H1 (cell line): ENCODE results near the gene FLT4. TPM values are rescaled to one million over a fixed set of nuclear protein-coding genes. Genes with fewer than 3 reads are reported as not detected.

Experiments
- CTCF ChIA-PET: fragments of 300-600 bp; sonication (Branson Sonifier 250); formaldehyde crosslinking; loops from one replicate; lab custom pipeline; 2021; ENCODE audit not compliant: partially characterized antibody; lab: Charles Lee
- POLR2A ChIA-PET: fragments of 300-600 bp; sonication (Branson Sonifier 250); formaldehyde crosslinking; loops from one replicate; lab custom pipeline; 2021; ENCODE audit warnings: inconsistent platforms; ENCODE audit not compliant: partially characterized antibody; lab: Charles Lee
- DNase-seq, 2 experiments: peaks; one replicate each; pipeline versions ENCODE4 v3.0.0 to v3.0.0-alpha.2; 2010 to 2022; ENCODE audit warnings: low spot score in 2 of 2, low read depth in 1 of 2, mixed read lengths in 1 of 2
- FAIRE-seq: peaks from 2 replicates; lab custom pipeline; 2011; peaks lifted over from hg19 to GRCh38; lab: Jason Lieb, UNC
- H2AFZ ChIP-seq: 2 replicates; pipeline ENCODE4 v1.8.1; 2012; ENCODE audit warnings: low read length, inconsistent platforms
- H2AK5ac ChIP-seq: 2 replicates; pipeline ENCODE4 v1.6.1; 2013; ENCODE audit warnings: low read depth, low read length
- H2BK120ac ChIP-seq: replicated peaks from 2 replicates; pipeline ENCODE3; 2013; ENCODE audit warnings: low read depth, low read length, inconsistent platforms
- H2BK12ac ChIP-seq: 2 replicates; pipeline ENCODE4 v1.6.1; 2013; ENCODE audit warnings: low read depth, low read length
- H2BK15ac ChIP-seq: 2 replicates; pipeline ENCODE4 v1.6.1; 2013; ENCODE audit warnings: low read length
- H2BK20ac ChIP-seq: 2 replicates; pipeline ENCODE4 v1.6.1; 2013; ENCODE audit warnings: low read length
- H2BK5ac ChIP-seq: 2 replicates; pipeline ENCODE4 v1.6.1; 2013; ENCODE audit warnings: low read depth, low read length
- H3K14ac ChIP-seq: 2 replicates; pipeline ENCODE4 v1.6.1; 2013; ENCODE audit warnings: inconsistent platforms; ENCODE audit not compliant: insufficient read length
- H3K18ac ChIP-seq: 2 replicates; pipeline ENCODE4 v1.6.1; 2013; ENCODE audit warnings: low read length; ENCODE audit errors: extremely low read depth
- H3K23ac ChIP-seq: 2 replicates; pipeline ENCODE4 v1.6.1; 2013; ENCODE audit warnings: inconsistent platforms; ENCODE audit not compliant: insufficient read length
- H3K23me2 ChIP-seq: 2 replicates; pipeline ENCODE4 v1.6.1; 2013; ENCODE audit warnings: low read depth, low read length
- H3K27ac ChIP-seq: 2 replicates; pipeline ENCODE4 v1.6.1; 2011; ENCODE audit warnings: low read depth, low read length, inconsistent platforms
- H3K27me3 ChIP-seq, 4 experiments: replicated peaks in 1 of 4; 1 replicate in 1 of 4; 2 replicates in 3 of 4; pipeline versions ENCODE4 v1.6.1 to v1.8.1; 2011 to 2013; ENCODE audit warnings: low read length in 3 of 4, mild to moderate bottlenecking in 3 of 4, inconsistent platforms in 2 of 4, mixed read lengths in 2 of 4, moderate library complexity in 1 of 4; ENCODE audit not compliant: control insufficient read depth in 3 of 4, insufficient read depth in 3 of 4; ENCODE audit errors: extremely low read depth in 1 of 4
- H3K36me3 ChIP-seq, 4 experiments: 2 replicates each; pipeline versions ENCODE4 v1.6.1 to v1.8.1; 2011 to 2013; ENCODE audit warnings: mild to moderate bottlenecking in 4 of 4, low read length in 3 of 4, moderate library complexity in 2 of 4, control low read depth in 1 of 4, inconsistent platforms in 1 of 4; ENCODE audit not compliant: insufficient read depth in 4 of 4, control insufficient read depth in 2 of 4
- H3K4ac ChIP-seq: replicated peaks from 2 replicates; pipeline ENCODE3; 2013; ENCODE audit warnings: low read length, low read depth, mixed read lengths, inconsistent platforms; ENCODE audit not compliant: insufficient read length
- H3K4me1 ChIP-seq, 4 experiments: replicated peaks in 1 of 4; 1 replicate in 1 of 4; 2 replicates in 3 of 4; pipeline versions ENCODE4 v1.6.1 to v1.8.1; 2011 to 2013; ENCODE audit warnings: low read length in 3 of 4, inconsistent platforms in 2 of 4, mixed read lengths in 1 of 4; ENCODE audit not compliant: insufficient read depth in 4 of 4, control insufficient read depth in 3 of 4
- H3K4me2 ChIP-seq, 2 experiments: 2 replicates each; pipeline versions ENCODE4 v1.6.1 to v1.8.1; 2011 to 2013; ENCODE audit warnings: low read depth in 2 of 2, low read length in 2 of 2, control low read depth in 1 of 2, inconsistent platforms in 1 of 2, mild to moderate bottlenecking in 1 of 2; ENCODE audit not compliant: insufficient read depth in 1 of 2
- H3K4me3 ChIP-seq, 4 experiments: fragments of 200-600, 300-600 bp in 1 of 4; sonication (generic), shearing (Covaris generic), sonication (Bioruptor Twin) in 1 of 4; 2 replicates each; pipeline versions ENCODE4 v1.5.1 to v1.8.1; 2011 to 2016; ENCODE audit warnings: low read length in 4 of 4, low read depth in 3 of 4, control low read depth in 2 of 4, inconsistent platforms in 2 of 4, mild to moderate bottlenecking in 2 of 4, mixed read lengths in 1 of 4, moderate library complexity in 1 of 4; ENCODE audit not compliant: insufficient read depth in 2 of 4; ENCODE audit errors: extremely low read depth in 1 of 4
- H3K56ac ChIP-seq: replicated peaks from 2 replicates; pipeline ENCODE3; 2013; ENCODE audit warnings: low read depth, mild to moderate bottlenecking, mixed read lengths, low read length, inconsistent platforms; ENCODE audit not compliant: insufficient read length
- H3K79me1 ChIP-seq: 2 replicates; pipeline ENCODE4 v1.6.1; 2013; ENCODE audit warnings: low read depth, low read length, control low read depth
- H3K79me2 ChIP-seq, 2 experiments: 2 replicates each; pipeline versions ENCODE4 v1.6.1 to v1.8.1; 2012 to 2013; ENCODE audit warnings: low read length in 2 of 2, mild to moderate bottlenecking in 2 of 2, inconsistent platforms in 1 of 2; ENCODE audit not compliant: insufficient read depth in 2 of 2, control insufficient read depth in 1 of 2
- H3K9ac ChIP-seq, 4 experiments: replicated peaks in 1 of 4; 1 replicate in 1 of 4; 2 replicates in 3 of 4; pipeline versions ENCODE4 v1.6.1 to v1.8.1; 2011 to 2013; ENCODE audit warnings: low read depth in 3 of 4, low read length in 3 of 4, control low read depth in 2 of 4, mild to moderate bottlenecking in 2 of 4, moderate library complexity in 2 of 4, inconsistent platforms in 1 of 4; ENCODE audit errors: extremely low read depth in 1 of 4
- H3K9me3 ChIP-seq, 2 experiments: 2 replicates each; pipeline versions ENCODE4 v1.6.1 to v1.8.1; 2012 to 2013; ENCODE audit warnings: mild to moderate bottlenecking in 2 of 2, moderate library complexity in 2 of 2, control low read depth in 1 of 2, inconsistent platforms in 1 of 2, low read depth in 1 of 2, low read length in 1 of 2, mixed read lengths in 1 of 2; ENCODE audit not compliant: insufficient read depth in 2 of 2
- H4K20me1 ChIP-seq, 2 experiments: replicated peaks in 1 of 2; 2 replicates each; pipeline versions ENCODE3 to v1.8.1; 2011 to 2013; ENCODE audit warnings: inconsistent platforms in 2 of 2, low read length in 2 of 2, mild to moderate bottlenecking in 1 of 2; ENCODE audit not compliant: insufficient read depth in 2 of 2, control insufficient read depth in 1 of 2
- H4K5ac ChIP-seq: 2 replicates; pipeline ENCODE4 v1.6.1; 2013; ENCODE audit warnings: low read length, low read depth, mixed read lengths, inconsistent platforms; ENCODE audit not compliant: insufficient read length
- H4K8ac ChIP-seq: 2 replicates; pipeline ENCODE4 v1.8.0; 2013; ENCODE audit warnings: mild to moderate bottlenecking, moderate library complexity, low read length, inconsistent platforms; ENCODE audit not compliant: insufficient read depth; ENCODE audit errors: extremely low read depth
- H4K91ac ChIP-seq: replicated peaks from 2 replicates; pipeline ENCODE3; 2013; ENCODE audit warnings: low read length, mixed read lengths, inconsistent platforms; ENCODE audit not compliant: insufficient read length
- NRF1 ChIP-seq: IDR thresholded peaks from 2 replicates; pipeline ENCODE4 v1.6.1; 2011; ENCODE audit warnings: mild to moderate bottlenecking, low read depth, low read length, improper control_type of control experiment
- POLR2A ChIP-seq, 2 experiments: IDR thresholded peaks; 1 replicate in 1 of 2; 2 replicates in 1 of 2; pipeline ENCODE4 v1.6.1; 2011; ENCODE audit warnings: low read depth in 2 of 2, low read length in 2 of 2, mild to moderate bottlenecking in 2 of 2; ENCODE audit errors: control extremely low read depth in 1 of 2
- YY1 ChIP-seq: IDR thresholded peaks from 2 replicates; pipeline ENCODE4 v1.6.1; 2011; ENCODE audit warnings: low read depth, mild to moderate bottlenecking, low read length
- WGBS, 2 experiments: shearing (Covaris generic) in 1 of 2; methylation state at CpG; one replicate each; pipeline versions ENCODE4 v1.1.6 to v1.1.7; 2013 to 2015; ENCODE audit warnings: low lambda C conversion rate in 2 of 2, mixed read lengths in 2 of 2, inconsistent platforms in 1 of 2, low coverage in 1 of 2, missing lambda C conversion rate in 1 of 2; ENCODE audit not compliant: insufficient replicate concordance in 2 of 2, insufficient coverage in 1 of 2, insufficient read length in 1 of 2; ENCODE audit errors: extremely low coverage in 1 of 2, missing lambda C conversion rate in 1 of 2; 5-methylcytosine and 5-hydroxymethylcytosine counted together
- polyA plus RNA-seq, 7 experiments: library from polyadenylated mRNA; depleted of rRNA in 3 of 7; stranded (reverse) in 5 of 7; unstranded in 2 of 7; fragments of >200 nt in 5 of 7; fragments of 200-250 nt in 2 of 7; gene quantifications; 1 replicate in 5 of 7; 2 replicates in 1 of 7; 4 replicates in 1 of 7; pipeline versions ENCODE4 v1.2.1 to v1.2.3, GENCODE V29; 2011 to 2013; ENCODE audit warnings: missing spikeins in 2 of 7, mixed read lengths in 2 of 7
- total RNA-seq: library from RNA; stranded (reverse); fragmentation: NEBNext Ultra II Directional; extraction: Animal tissue kit (Norgen Biotek cat#: 25700); gene quantifications from 2 replicates; pipeline ENCODE4 v1.2.1, GENCODE V29; 2021

The FLT4 gene
- total and polyA plus RNA-seq, 2 of the 8 experiments (the other 6 are each of a cell fraction or from before 2014, with no cell fraction given): 6.5 to 7.7 TPM

- Histone ChIP-seq H4K91ac (no peak overlapping the region), H3K14ac (no peak overlapping the region), H3K23me2 (peaks cover 13% of the 10 kb centered on the region; the same call in 1 of the 2 replicates), H3K36me3 (no peaks in the 10 kb centered on the region), H3K4me2 (no peak overlapping the region), H3K79me2 (no peaks in the 10 kb centered on the region), H3K18ac (no peak overlapping the region), H3K9me3 (no peaks in the 10 kb centered on the region), H2BK120ac (no peak overlapping the region), H2BK5ac (no peak overlapping the region), H2BK20ac (no peak overlapping the region), H3K27me3 (peaks cover 5 to 18% (median 13%) of the 10 kb centered on the region in 4 experiments), H3K79me1 (no peaks in the 10 kb centered on the region), H3K27ac (no peak overlapping the region), H3K4ac (no peak overlapping the region), H3K4me1 (peaks cover 0 to 3% (median 0%) of the 10 kb centered on the region in 4 experiments; a peak in 1 of 7 replicates), H4K8ac (no peak overlapping the region), H3K9ac (no peak overlapping the region), H2AFZ (no peak overlapping the region), H4K5ac (no peak overlapping the region), H2BK12ac (no peak overlapping the region), H3K4me3 (no peak overlapping the region), H3K23ac (no peak overlapping the region), H2BK15ac (no peak overlapping the region), H2AK5ac (no peak overlapping the region), H3K56ac (peak overlapping the region; percentile 99), H4K20me1 (peaks cover 0 to 2% of the 10 kb centered on the region in 2 experiments)
- FAIRE-seq (no peak), DNase-seq (no peak)
- TF ChIP-seq YY1 (no peak), NRF1 (no peak), POLR2A (IDR thresholded peaks at IDR 0.05; ENCODE audit: control extremely low read depth in 1 of 2, low read depth in 2 of 2, low read length in 2 of 2) (no peak)
- CTCF ChIA-PET: interaction anchor here (0.7 to 2.2 kb wide), 6 partner anchors 10 to 59 kb away, joined by 3 to 9 read pairs (median 3); no protein-coding TSS in a partner anchor
- 84% methylated on average over 3 of the region's 3 CpGs; no CpG with 5 or more reads in 1 of the 2 experiments for WGBS, 2 experiments
- POLR2A ChIA-PET: no interaction called here
These were observed 20.8 kb upstream of the FLT4 start for GRCh38 chr5:180670157-180670556.
